K562 (cell line): ENCODE measurements around the gene HTT-AS. TPM values are rescaled to one million over a fixed set of nuclear protein-coding genes. Genes with fewer than 3 reads are reported as not detected.

ENCODE experiments used
- ARNT ChIP-seq, 2 experiments: fragments of 450-650 bp; IDR thresholded peaks; 2 replicates each; pipeline ENCODE4 v1.6.1; 2016; ENCODE audit warnings: mild to moderate bottlenecking in 1 of 2
- CCAR2 ChIP-seq: fragments of 200-400 bp; formaldehyde crosslinking; IDR thresholded peaks from 2 replicates; pipeline ENCODE4 v1.6.1; 2017; ENCODE audit warnings: mild to moderate bottlenecking, low read depth, low read length
- ELK1 ChIP-seq: sonication (generic); formaldehyde crosslinking; IDR thresholded peaks from 2 replicates; pipeline ENCODE4 v1.8.1; 2022; ENCODE audit warnings: missing genetic modification reagents
- HDAC3 ChIP-seq: fragments of 450-650 bp; IDR thresholded peaks from 2 replicates; pipeline ENCODE4 v1.6.1; 2018; ENCODE audit warnings: borderline replicate concordance, mild to moderate bottlenecking, moderate library complexity; ENCODE audit not compliant: partially characterized antibody
- HMGN3 ChIP-seq: IDR thresholded peaks from 2 replicates; pipeline ENCODE4 v1.6.1; 2011; ENCODE audit warnings: borderline replicate concordance, low read depth, mild to moderate bottlenecking, mixed read lengths, low read length; ENCODE audit not compliant: insufficient read length; ENCODE audit errors: extremely low read depth
- KDM4B ChIP-seq, 2 experiments: fragments of 450-650 bp in 1 of 2; sonication (generic) in 1 of 2; IDR thresholded peaks; 2 replicates each; pipeline ENCODE4 v1.6.1; 2016 to 2017; ENCODE audit warnings: borderline replicate concordance in 2 of 2, antibody characterized with exemption in 1 of 2, low read depth in 1 of 2, mild to moderate bottlenecking in 1 of 2
- MCM3 ChIP-seq: fragments of 450-650 bp; IDR thresholded peaks from 2 replicates; pipeline ENCODE4 v1.6.1; 2016
- OTX1 ChIP-seq: fragments of 450-650 bp; formaldehyde crosslinking; IDR thresholded peaks from 2 replicates; pipeline ENCODE4 v1.4.0; 2022; ENCODE audit warnings: mild to moderate bottlenecking
- ZNF143 ChIP-seq: sonication (generic); formaldehyde crosslinking; IDR thresholded peaks from 2 replicates; pipeline ENCODE4 v1.9.0; 2022; ENCODE audit warnings: mild to moderate bottlenecking, missing genetic modification reagents
- polyA plus RNA-seq, 8 experiments: library from polyadenylated mRNA; depleted of rRNA in 4 of 8; stranded (reverse) in 5 of 8; unstranded in 3 of 8; fragments of >200 nt; fragmentation: Nextera tagmentation in 2 of 8; fragmentation: Illumina TruSeq in 1 of 8; extraction: Ambion mirVana in 2 of 8; extraction: Trizol in 1 of 8; gene quantifications; 2 replicates each; pipeline versions ENCODE4 v1.2.1 to v1.2.3, GENCODE V29; 2011 to 2014; ENCODE audit warnings: inconsistent platforms in 1 of 8, missing spikeins in 1 of 8
- total RNA-seq, 7 experiments: library from RNA; depleted of rRNA in 6 of 7; stranded (reverse); fragments of >200 nt in 6 of 7; fragmentation: Illumina TruSeq in 2 of 7; extraction: Trizol in 2 of 7; gene quantifications; 2 replicates each; pipeline versions ENCODE4 v1.2.1 to v1.2.3, GENCODE V29; 2011 to 2021; ENCODE audit warnings: low replicate concordance in 1 of 7
- TF ChIP-seq, protein P1 (sequence below), 2 experiments: fragments of 450-650 bp; conservative IDR thresholded peaks; 2 replicates each; pipeline ENCODE4 v1.6.1; 2017; ENCODE audit warnings: mild to moderate bottlenecking in 2 of 2, moderate library complexity in 2 of 2
- TF ChIP-seq, protein P2 (sequence below): fragments of 450-650 bp; formaldehyde crosslinking; conservative IDR thresholded peaks from 2 replicates; pipeline ENCODE4 v1.4.0; 2022; ENCODE audit warnings: mild to moderate bottlenecking, missing genetic modification characterization

Gene HTT-AS
- total and polyA plus RNA-seq, 9 of the 15 experiments (the other 6 are each of a cell fraction or from before 2014, with no cell fraction given) = not detected

DNA sequence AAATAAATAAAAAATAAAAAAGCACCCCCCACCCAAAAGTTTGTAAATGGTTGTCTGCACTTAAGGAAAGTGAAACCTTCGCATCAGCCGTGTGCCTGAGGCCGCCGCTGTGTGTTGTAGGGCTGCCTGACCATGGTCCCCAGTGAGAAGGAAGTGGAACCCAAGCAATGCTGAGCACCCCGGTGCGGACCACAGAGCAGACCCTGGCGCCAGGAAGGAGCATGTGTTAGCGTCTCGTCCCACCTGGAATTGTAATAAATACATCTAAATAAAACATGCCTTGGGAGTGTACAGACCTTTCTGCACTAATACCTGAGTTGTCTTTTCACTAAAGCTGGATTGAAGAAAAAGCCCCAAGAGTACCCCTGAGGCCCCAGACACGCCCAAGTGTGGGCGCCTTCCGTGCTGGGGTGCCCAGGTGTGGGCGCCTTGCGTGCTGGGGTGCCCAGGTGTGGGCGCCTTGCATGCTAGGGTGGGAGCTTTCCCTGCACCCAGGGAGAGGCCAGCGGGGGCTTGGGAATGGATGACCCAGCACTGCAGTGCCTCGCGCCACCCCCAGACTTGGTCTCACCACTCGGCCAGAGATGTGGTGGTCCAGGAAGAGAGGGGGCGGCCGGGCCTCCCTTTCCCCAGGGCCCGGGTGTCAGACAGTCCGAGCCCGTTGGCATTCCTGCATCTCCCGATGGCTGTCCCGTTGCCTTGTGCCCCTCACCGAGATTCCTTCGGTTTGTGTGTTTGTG is 33.7 kb downstream of the HTT-AS start (continued):
- TF ChIP-seq, protein P1, sequence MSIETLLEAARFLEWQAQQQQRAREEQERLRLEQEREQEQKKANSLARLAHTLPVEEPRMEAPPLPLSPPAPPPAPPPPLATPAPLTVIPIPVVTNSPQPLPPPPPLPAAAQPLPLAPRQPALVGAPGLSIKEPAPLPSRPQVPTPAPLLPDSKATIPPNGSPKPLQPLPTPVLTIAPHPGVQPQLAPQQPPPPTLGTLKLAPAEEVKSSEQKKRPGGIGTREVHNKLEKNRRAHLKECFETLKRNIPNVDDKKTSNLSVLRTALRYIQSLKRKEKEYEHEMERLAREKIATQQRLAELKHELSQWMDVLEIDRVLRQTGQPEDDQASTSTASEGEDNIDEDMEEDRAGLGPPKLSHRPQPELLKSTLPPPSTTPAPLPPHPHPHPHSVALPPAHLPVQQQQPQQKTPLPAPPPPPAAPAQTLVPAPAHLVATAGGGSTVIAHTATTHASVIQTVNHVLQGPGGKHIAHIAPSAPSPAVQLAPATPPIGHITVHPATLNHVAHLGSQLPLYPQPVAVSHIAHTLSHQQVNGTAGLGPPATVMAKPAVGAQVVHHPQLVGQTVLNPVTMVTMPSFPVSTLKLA (conservative IDR thresholded peaks at IDR 0.05) = no peak
- no peak for TF ChIP-seq HDAC3
- no peak for TF ChIP-seq HMGN3
- TF ChIP-seq, protein P2, sequence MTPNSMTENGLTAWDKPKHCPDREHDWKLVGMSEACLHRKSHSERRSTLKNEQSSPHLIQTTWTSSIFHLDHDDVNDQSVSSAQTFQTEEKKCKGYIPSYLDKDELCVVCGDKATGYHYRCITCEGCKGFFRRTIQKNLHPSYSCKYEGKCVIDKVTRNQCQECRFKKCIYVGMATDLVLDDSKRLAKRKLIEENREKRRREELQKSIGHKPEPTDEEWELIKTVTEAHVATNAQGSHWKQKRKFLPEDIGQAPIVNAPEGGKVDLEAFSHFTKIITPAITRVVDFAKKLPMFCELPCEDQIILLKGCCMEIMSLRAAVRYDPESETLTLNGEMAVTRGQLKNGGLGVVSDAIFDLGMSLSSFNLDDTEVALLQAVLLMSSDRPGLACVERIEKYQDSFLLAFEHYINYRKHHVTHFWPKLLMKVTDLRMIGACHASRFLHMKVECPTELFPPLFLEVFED (CRISPR knock-in tag) = no peak
- TF ChIP-seq ZNF143 = no peak
- no peak for TF ChIP-seq ELK1
- no peak for TF ChIP-seq KDM4B (IDR thresholded peaks at IDR 0.05; ENCODE audit: borderline replicate concordance in 2 of 2, low read depth in 1 of 2)
- TF ChIP-seq OTX1 = no peak
- TF ChIP-seq CCAR2 = no peak
- no peak for TF ChIP-seq ARNT (IDR thresholded peaks at IDR 0.05)
- TF ChIP-seq MCM3 = no peak
- TF ChIP-seq, all 486 proteins: peak for 0
